ENCODE measurements around the gene FLYWCH1.
A peak's percentile ranks its signal among the peaks of the same experiment; 100 is the strongest.

DNA sequence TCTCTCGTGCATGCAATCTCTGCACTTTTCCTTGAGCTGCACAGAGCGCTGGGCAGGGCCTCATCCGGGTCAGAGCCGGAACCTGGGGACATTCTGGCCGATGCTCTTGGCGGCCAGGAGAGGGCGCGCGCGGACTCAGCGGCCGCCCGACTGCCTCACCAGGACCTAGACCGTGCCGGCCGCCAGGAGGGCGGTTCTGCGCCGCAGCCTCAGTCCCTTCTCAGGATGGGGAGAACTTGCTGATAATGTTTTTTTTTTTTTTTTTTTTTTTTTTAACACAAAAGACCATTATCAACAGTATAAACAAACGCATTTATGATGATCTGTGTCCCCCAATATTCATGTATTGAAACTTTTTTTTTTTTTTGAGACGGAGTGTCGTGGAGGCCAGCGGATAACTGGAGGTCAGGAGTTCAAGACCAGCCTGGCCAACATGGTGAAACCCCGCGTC lies 36.8 kb upstream of the FLYWCH1 start:
- TF ChIP-seq, protein P1, sequence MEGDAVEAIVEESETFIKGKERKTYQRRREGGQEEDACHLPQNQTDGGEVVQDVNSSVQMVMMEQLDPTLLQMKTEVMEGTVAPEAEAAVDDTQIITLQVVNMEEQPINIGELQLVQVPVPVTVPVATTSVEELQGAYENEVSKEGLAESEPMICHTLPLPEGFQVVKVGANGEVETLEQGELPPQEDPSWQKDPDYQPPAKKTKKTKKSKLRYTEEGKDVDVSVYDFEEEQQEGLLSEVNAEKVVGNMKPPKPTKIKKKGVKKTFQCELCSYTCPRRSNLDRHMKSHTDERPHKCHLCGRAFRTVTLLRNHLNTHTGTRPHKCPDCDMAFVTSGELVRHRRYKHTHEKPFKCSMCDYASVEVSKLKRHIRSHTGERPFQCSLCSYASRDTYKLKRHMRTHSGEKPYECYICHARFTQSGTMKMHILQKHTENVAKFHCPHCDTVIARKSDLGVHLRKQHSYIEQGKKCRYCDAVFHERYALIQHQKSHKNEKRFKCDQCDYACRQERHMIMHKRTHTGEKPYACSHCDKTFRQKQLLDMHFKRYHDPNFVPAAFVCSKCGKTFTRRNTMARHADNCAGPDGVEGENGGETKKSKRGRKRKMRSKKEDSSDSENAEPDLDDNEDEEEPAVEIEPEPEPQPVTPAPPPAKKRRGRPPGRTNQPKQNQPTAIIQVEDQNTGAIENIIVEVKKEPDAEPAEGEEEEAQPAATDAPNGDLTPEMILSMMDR (conservative IDR thresholded peaks at IDR 0.05; ENCODE audit: low read length) = peak; percentile 65
- no peak for TF ChIP-seq EZH2phosphoT487 (IDR thresholded peaks at IDR 0.05; ENCODE audit: borderline replicate concordance)

Measured in Loucy (cell line).